Neural cell (in vitro differentiated cells): Measurements from ENCODE around the gene TMC1. TPM values are rescaled to one million over a fixed set of nuclear protein-coding genes. Genes with fewer than 3 reads are reported as not detected.

Source experiments
- H2AFZ ChIP-seq: fragments of 200-600, 300-800 bp; sonication (generic), shearing (Covaris generic); 2 replicates; pipeline ENCODE4 v1.6.0; 2014; ENCODE audit warnings: low read depth, mild to moderate bottlenecking, antibody characterized with exemption, low read length, moderate library complexity
- H3F3A ChIP-seq: fragments of 200-600 bp; shearing (Covaris generic); 2 replicates; pipeline ENCODE4 v1.6.1; 2016; ENCODE audit warnings: mild to moderate bottlenecking, moderate library complexity, mixed read lengths, antibody characterized with exemption, low read length; ENCODE audit not compliant: insufficient read depth, poor library complexity, severe bottlenecking
- H3K27ac ChIP-seq: fragments of 200-600, 300-800 bp; sonication (generic), shearing (Covaris generic); 2 replicates; pipeline ENCODE4 v1.5.1; 2014; ENCODE audit warnings: mild to moderate bottlenecking, low read length, moderate library complexity
- H3K27me3 ChIP-seq: fragments of 300-800, 200-600 bp; sonication (generic), shearing (Covaris generic); 2 replicates; pipeline ENCODE4 v1.6.0; 2014; ENCODE audit warnings: mild to moderate bottlenecking, low read depth, low read length, moderate library complexity; ENCODE audit not compliant: insufficient read depth
- H3K36me3 ChIP-seq: fragments of 300-800, 200-600 bp; sonication (generic), shearing (Covaris generic); 2 replicates; pipeline ENCODE4 v1.5.1; 2014; ENCODE audit warnings: mild to moderate bottlenecking, antibody characterized with exemption, low read length, moderate library complexity; ENCODE audit not compliant: insufficient read depth
- H3K4me2 ChIP-seq: fragments of 300-800, 200-600 bp; sonication (generic), shearing (Covaris generic); 2 replicates; pipeline ENCODE4 v1.6.0; 2014; ENCODE audit warnings: mild to moderate bottlenecking, low read length
- H3K4me3 ChIP-seq: fragments of 300-800, 200-600 bp; sonication (generic), shearing (Covaris generic); 2 replicates; pipeline ENCODE4 v1.5.1; 2014; ENCODE audit warnings: mild to moderate bottlenecking, low read length, moderate library complexity
- H3K79me2 ChIP-seq: fragments of 200-600 bp; shearing (Covaris generic); replicated peaks from 2 replicates; pipeline ENCODE4 v1.6.0; 2014; ENCODE audit warnings: mild to moderate bottlenecking, low read length, moderate library complexity; ENCODE audit not compliant: insufficient read depth
- H3K9ac ChIP-seq: fragments of 300-800, 200-600 bp; sonication (generic), shearing (Covaris generic); 2 replicates; pipeline ENCODE4 v1.6.1; 2016; ENCODE audit warnings: mild to moderate bottlenecking, low read length, mixed read lengths
- H3K9me2 ChIP-seq: fragments of 200-600 bp; shearing (Covaris generic); 2 replicates; pipeline ENCODE4 v1.6.1; 2016; ENCODE audit warnings: mild to moderate bottlenecking, low read length, mixed read lengths; ENCODE audit not compliant: insufficient read depth
- H3K9me3 ChIP-seq: fragments of 200-600, 300-800 bp; sonication (generic), shearing (Covaris generic); 2 replicates; pipeline ENCODE4 v1.6.1; 2016; ENCODE audit warnings: mild to moderate bottlenecking, mixed run types, low read length, moderate library complexity, mixed read lengths
- H4K20me1 ChIP-seq: fragments of 200-600 bp; shearing (Covaris generic); 2 replicates; pipeline ENCODE4 v1.6.1; 2016; ENCODE audit warnings: mild to moderate bottlenecking, mixed run types; ENCODE audit not compliant: insufficient read depth
- CTCF ChIP-seq: fragments of 450-650 bp; IDR thresholded peaks from 2 replicates; pipeline ENCODE4 v1.5.1; 2014; ENCODE audit warnings: antibody characterized with exemption, mild to moderate bottlenecking, moderate library complexity; ENCODE audit not compliant: poor library complexity, severe bottlenecking
- EP300 ChIP-seq: fragments of 450-650 bp; conservative IDR thresholded peaks from 2 replicates; pipeline ENCODE4 v1.6.1; 2014; ENCODE audit warnings: antibody characterized with exemption, mild to moderate bottlenecking, moderate library complexity; ENCODE audit not compliant: poor library complexity, severe bottlenecking
- EZH2 ChIP-seq: fragments of 200-600, 300-800 bp; shearing (Covaris generic), sonication (generic); IDR thresholded peaks from 2 replicates; pipeline ENCODE4 v1.6.1; 2014; ENCODE audit warnings: antibody characterized with exemption, low read length, borderline replicate concordance, mild to moderate bottlenecking; ENCODE audit not compliant: insufficient read depth, poor library complexity, severe bottlenecking
- MXI1 ChIP-seq: fragments of 450-650 bp; conservative IDR thresholded peaks from 2 replicates; pipeline ENCODE4 v1.6.1; 2014; ENCODE audit warnings: antibody characterized with exemption, mild to moderate bottlenecking; ENCODE audit not compliant: poor library complexity, severe bottlenecking
- POLR2AphosphoS5 ChIP-seq: IDR thresholded peaks from 2 replicates; pipeline ENCODE4 v1.6.1; 2012
- RAD21 ChIP-seq: fragments of 450-650 bp; conservative IDR thresholded peaks from 2 replicates; pipeline ENCODE4 v1.6.1; 2014; ENCODE audit warnings: antibody characterized with exemption, mild to moderate bottlenecking, moderate library complexity
- SMC3 ChIP-seq: fragments of 450-650 bp; conservative IDR thresholded peaks from 2 replicates; pipeline ENCODE4 v1.6.1; 2014; ENCODE audit warnings: antibody characterized with exemption, mild to moderate bottlenecking, moderate library complexity; ENCODE audit not compliant: poor library complexity
- TAF1 ChIP-seq: IDR thresholded peaks from 2 replicates; pipeline ENCODE4 v1.6.1; 2012; ENCODE audit warnings: low read depth
- polyA plus RNA-seq: library from polyadenylated mRNA; depleted of rRNA; stranded (reverse); fragments of >200 nt; gene quantifications from 2 replicates; pipeline ENCODE4 v1.2.3, GENCODE V29; 2014
- TF ChIP-seq, protein P1 (sequence below): IDR thresholded peaks from 2 replicates; pipeline ENCODE4 v1.6.1; 2012; ENCODE audit warnings: borderline replicate concordance

The TMC1 gene
- polyA plus RNA-seq, 1 donor from 2014 or later: not detected

- no peak overlapping the region for H2AFZ ChIP-seq
These were observed 159.8 kb downstream of the TMC1 start for GRCh38 chr9:72681283-72681630.

DNA sequence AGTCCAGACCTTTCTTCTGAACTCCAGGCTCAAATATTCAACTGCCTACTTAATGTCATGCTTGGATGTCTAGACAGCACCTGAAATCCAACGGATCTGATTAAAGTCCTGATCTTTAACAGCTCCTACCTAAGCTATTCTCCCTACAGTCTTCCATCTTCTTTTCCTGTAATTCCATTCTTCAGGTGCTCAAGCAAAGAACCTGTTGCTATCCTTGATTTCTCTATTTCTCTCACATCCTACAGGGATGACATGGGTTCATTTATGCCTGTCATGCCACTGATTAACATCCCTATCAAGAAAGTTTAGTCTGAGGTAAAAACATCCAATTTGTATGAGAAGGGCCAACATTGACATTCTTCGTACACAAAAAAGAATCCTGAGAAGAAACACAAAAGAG lies 163.2 kb downstream of the TMC1 start:
- Histone ChIP-seq H3K27ac (no peak overlapping the region), H3K36me3 (no peaks in the 10 kb centered on the region), H3K9me2 (no peaks in the 10 kb centered on the region), H3K9me3 (no peaks in the 10 kb centered on the region), H2AFZ (no peak overlapping the region), H4K20me1 (no peaks in the 10 kb centered on the region), H3K79me2 (no peaks in the 10 kb centered on the region), H3K9ac (no peak overlapping the region), H3F3A (peaks cover 3% of the 10 kb centered on the region), H3K4me3 (no peak overlapping the region), H3K4me2 (no peak overlapping the region), H3K27me3 (no peaks in the 10 kb centered on the region)
- TF ChIP-seq CTCF: no peak
- no peak for TF ChIP-seq TAF1
- TF ChIP-seq, protein P1, sequence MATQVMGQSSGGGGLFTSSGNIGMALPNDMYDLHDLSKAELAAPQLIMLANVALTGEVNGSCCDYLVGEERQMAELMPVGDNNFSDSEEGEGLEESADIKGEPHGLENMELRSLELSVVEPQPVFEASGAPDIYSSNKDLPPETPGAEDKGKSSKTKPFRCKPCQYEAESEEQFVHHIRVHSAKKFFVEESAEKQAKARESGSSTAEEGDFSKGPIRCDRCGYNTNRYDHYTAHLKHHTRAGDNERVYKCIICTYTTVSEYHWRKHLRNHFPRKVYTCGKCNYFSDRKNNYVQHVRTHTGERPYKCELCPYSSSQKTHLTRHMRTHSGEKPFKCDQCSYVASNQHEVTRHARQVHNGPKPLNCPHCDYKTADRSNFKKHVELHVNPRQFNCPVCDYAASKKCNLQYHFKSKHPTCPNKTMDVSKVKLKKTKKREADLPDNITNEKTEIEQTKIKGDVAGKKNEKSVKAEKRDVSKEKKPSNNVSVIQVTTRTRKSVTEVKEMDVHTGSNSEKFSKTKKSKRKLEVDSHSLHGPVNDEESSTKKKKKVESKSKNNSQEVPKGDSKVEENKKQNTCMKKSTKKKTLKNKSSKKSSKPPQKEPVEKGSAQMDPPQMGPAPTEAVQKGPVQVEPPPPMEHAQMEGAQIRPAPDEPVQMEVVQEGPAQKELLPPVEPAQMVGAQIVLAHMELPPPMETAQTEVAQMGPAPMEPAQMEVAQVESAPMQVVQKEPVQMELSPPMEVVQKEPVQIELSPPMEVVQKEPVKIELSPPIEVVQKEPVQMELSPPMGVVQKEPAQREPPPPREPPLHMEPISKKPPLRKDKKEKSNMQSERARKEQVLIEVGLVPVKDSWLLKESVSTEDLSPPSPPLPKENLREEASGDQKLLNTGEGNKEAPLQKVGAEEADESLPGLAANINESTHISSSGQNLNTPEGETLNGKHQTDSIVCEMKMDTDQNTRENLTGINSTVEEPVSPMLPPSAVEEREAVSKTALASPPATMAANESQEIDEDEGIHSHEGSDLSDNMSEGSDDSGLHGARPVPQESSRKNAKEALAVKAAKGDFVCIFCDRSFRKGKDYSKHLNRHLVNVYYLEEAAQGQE: no peak
- no peak for TF ChIP-seq EZH2
- no peak for TF ChIP-seq SMC3
- no peak for TF ChIP-seq POLR2AphosphoS5
- TF ChIP-seq MXI1: no peak
- TF ChIP-seq EP300: no peak
- TF ChIP-seq RAD21: no peak

More at GRCh38 chr9:72681283-72681630, 159.8 kb downstream of the TMC1 start:
- Histone ChIP-seq H3K27ac (no peak overlapping the region), H3K27me3 (no peaks in the 10 kb centered on the region), H3K9me3 (no peaks in the 10 kb centered on the region), H3K4me3 (no peak overlapping the region), H3K79me2 (no peaks in the 10 kb centered on the region), H3K9me2 (no peaks in the 10 kb centered on the region), H3K4me2 (no peak overlapping the region), H3F3A (peaks cover 3% of the 10 kb centered on the region), H3K36me3 (no peaks in the 10 kb centered on the region), H4K20me1 (no peaks in the 10 kb centered on the region), H3K9ac (no peak overlapping the region)
- TF ChIP-seq POLR2AphosphoS5: no peak

GRCh38 chr9:72685911-72686310 lies 164.5 kb downstream of the TMC1 start:
- Histone ChIP-seq H3K27me3 (no peaks in the 10 kb centered on the region), H3K27ac (no peak overlapping the region), H3K79me2 (no peaks in the 10 kb centered on the region), H3K4me2 (no peak overlapping the region), H3K4me3 (no peak overlapping the region), H3K36me3 (no peaks in the 10 kb centered on the region), H3F3A (peaks cover 3% of the 10 kb centered on the region), H3K9me3 (no peaks in the 10 kb centered on the region), H2AFZ (no peak overlapping the region), H4K20me1 (no peaks in the 10 kb centered on the region), H3K9me2 (no peaks in the 10 kb centered on the region), H3K9ac (no peak overlapping the region)
- TF ChIP-seq, protein P1: no peak
- TF ChIP-seq CTCF: no peak
- no peak for TF ChIP-seq RAD21
- TF ChIP-seq EZH2: no peak
